Testis (tissue), 2 donors: Measurements from ENCODE around the gene MIF4GD.

Experiments
- CTCF ChIP-seq, 3 experiments: fragments of 450-650 bp in 2 of 3; fragments of 200-600 bp in 1 of 3; sonication (generic) in 1 of 3; IDR thresholded peaks; one replicate each; pipeline ENCODE4 v1.5.1; 2016 to 2019; ENCODE audit warnings: antibody characterized with exemption in 3 of 3, mild to moderate bottlenecking in 2 of 3, moderate library complexity in 1 of 3
- POLR2A ChIP-seq: fragments of 450-650 bp; IDR thresholded peaks from one replicate; pipeline ENCODE4 v1.6.1; 2017; ENCODE audit warnings: antibody characterized with exemption, mild to moderate bottlenecking, moderate library complexity

- TF ChIP-seq POLR2A (no peak), CTCF (IDR thresholded peaks at IDR 0.05) (no peak)
Observed at GRCh38 chr17:75313941-75314551, 43.0 kb upstream of the MIF4GD start.
